ENCODE measurements around the gene ETS1.
A peak's percentile ranks its signal among the peaks of the same experiment; 100 is the strongest.

Gene ETS1

GRCh38 chr11:128467041-128467440 is 120.3 kb downstream of the ETS1 start:
- peak overlapping the region; percentile 32 for H3K27ac ChIP-seq (ENCODE audit: poor library complexity, severe bottlenecking)
- peaks cover 91% of the 10 kb centered on the region for H3K36me3 ChIP-seq (ENCODE audit: low read depth)
- TF ChIP-seq, protein P1, sequence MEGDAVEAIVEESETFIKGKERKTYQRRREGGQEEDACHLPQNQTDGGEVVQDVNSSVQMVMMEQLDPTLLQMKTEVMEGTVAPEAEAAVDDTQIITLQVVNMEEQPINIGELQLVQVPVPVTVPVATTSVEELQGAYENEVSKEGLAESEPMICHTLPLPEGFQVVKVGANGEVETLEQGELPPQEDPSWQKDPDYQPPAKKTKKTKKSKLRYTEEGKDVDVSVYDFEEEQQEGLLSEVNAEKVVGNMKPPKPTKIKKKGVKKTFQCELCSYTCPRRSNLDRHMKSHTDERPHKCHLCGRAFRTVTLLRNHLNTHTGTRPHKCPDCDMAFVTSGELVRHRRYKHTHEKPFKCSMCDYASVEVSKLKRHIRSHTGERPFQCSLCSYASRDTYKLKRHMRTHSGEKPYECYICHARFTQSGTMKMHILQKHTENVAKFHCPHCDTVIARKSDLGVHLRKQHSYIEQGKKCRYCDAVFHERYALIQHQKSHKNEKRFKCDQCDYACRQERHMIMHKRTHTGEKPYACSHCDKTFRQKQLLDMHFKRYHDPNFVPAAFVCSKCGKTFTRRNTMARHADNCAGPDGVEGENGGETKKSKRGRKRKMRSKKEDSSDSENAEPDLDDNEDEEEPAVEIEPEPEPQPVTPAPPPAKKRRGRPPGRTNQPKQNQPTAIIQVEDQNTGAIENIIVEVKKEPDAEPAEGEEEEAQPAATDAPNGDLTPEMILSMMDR (IDR thresholded peaks at IDR 0.05; ENCODE audit: poor library complexity, severe bottlenecking), result no peak
- ATAC-seq (ENCODE audit: low read depth) (no peak), DNase-seq (ENCODE audit: low spot score) (no peak)
- H3K4me3 ChIP-seq (ENCODE audit: severe bottlenecking), result no peak overlapping the region
- H3K9me3 ChIP-seq (ENCODE audit: severe bottlenecking), result no peaks in the 10 kb centered on the region
- no peaks in the 10 kb centered on the region for H3K4me1 ChIP-seq (ENCODE audit: insufficient read depth, poor library complexity, severe bottlenecking)
- H3K27me3 ChIP-seq (ENCODE audit: insufficient read depth, poor library complexity, severe bottlenecking), result no peaks in the 10 kb centered on the region

- Histone ChIP-seq H3K36me3 (ENCODE audit: low read depth) (peaks cover 91% of the 10 kb centered on the region), H3K4me1 (ENCODE audit: insufficient read depth, poor library complexity, severe bottlenecking) (no peaks in the 10 kb centered on the region)
Observed at GRCh38 chr11:128465946-128466705, 121.2 kb downstream of the ETS1 start.

GRCh38 chr11:128465531-128465930 is 121.8 kb downstream of the ETS1 start:
- DNase-seq (ENCODE audit: low spot score), result no peak
- H3K9me3 ChIP-seq (ENCODE audit: severe bottlenecking), result no peaks in the 10 kb centered on the region

More at GRCh38 chr11:128465946-128466705, 121.2 kb downstream of the ETS1 start:
- TF ChIP-seq, protein P1 (IDR thresholded peaks at IDR 0.05; ENCODE audit: poor library complexity, severe bottlenecking), result no peak
- DNase-seq (ENCODE audit: low spot score) (no peak), ATAC-seq (ENCODE audit: low read depth) (no peak)
- Histone ChIP-seq H3K4me3 (ENCODE audit: severe bottlenecking) (no peak overlapping the region), H3K27me3 (ENCODE audit: insufficient read depth, poor library complexity, severe bottlenecking) (no peaks in the 10 kb centered on the region), H3K9me3 (ENCODE audit: severe bottlenecking) (no peaks in the 10 kb centered on the region), H3K27ac (ENCODE audit: poor library complexity, severe bottlenecking) (no peak overlapping the region)

GRCh38 chr11:128464878-128465450 is 122.4 kb downstream of the ETS1 start:
- no peaks in the 10 kb centered on the region for H3K4me1 ChIP-seq (ENCODE audit: insufficient read depth, poor library complexity, severe bottlenecking)
- H3K27me3 ChIP-seq (ENCODE audit: insufficient read depth, poor library complexity, severe bottlenecking), result no peaks in the 10 kb centered on the region
- H3K36me3 ChIP-seq (ENCODE audit: low read depth), result peaks cover 91% of the 10 kb centered on the region
- ATAC-seq (ENCODE audit: low read depth), result no peak
- TF ChIP-seq, protein P1 (IDR thresholded peaks at IDR 0.05; ENCODE audit: poor library complexity, severe bottlenecking), result no peak
- H3K9me3 ChIP-seq (ENCODE audit: severe bottlenecking), result no peaks in the 10 kb centered on the region
- no peak overlapping the region for H3K27ac ChIP-seq (ENCODE audit: poor library complexity, severe bottlenecking)
- H3K4me3 ChIP-seq (ENCODE audit: severe bottlenecking), result no peak overlapping the region
- DNase-seq (ENCODE audit: low spot score), result no peak

More at GRCh38 chr11:128465531-128465930, 121.8 kb downstream of the ETS1 start:
- Histone ChIP-seq H3K36me3 (ENCODE audit: low read depth) (peaks cover 91% of the 10 kb centered on the region), H3K4me3 (ENCODE audit: severe bottlenecking) (no peak overlapping the region), H3K27ac (ENCODE audit: poor library complexity, severe bottlenecking) (no peak overlapping the region), H3K4me1 (ENCODE audit: insufficient read depth, poor library complexity, severe bottlenecking) (no peaks in the 10 kb centered on the region), H3K27me3 (ENCODE audit: insufficient read depth, poor library complexity, severe bottlenecking) (no peaks in the 10 kb centered on the region)
- ATAC-seq (ENCODE audit: low read depth), result no peak
- TF ChIP-seq, protein P1 (IDR thresholded peaks at IDR 0.05; ENCODE audit: poor library complexity, severe bottlenecking), result no peak

DNA sequence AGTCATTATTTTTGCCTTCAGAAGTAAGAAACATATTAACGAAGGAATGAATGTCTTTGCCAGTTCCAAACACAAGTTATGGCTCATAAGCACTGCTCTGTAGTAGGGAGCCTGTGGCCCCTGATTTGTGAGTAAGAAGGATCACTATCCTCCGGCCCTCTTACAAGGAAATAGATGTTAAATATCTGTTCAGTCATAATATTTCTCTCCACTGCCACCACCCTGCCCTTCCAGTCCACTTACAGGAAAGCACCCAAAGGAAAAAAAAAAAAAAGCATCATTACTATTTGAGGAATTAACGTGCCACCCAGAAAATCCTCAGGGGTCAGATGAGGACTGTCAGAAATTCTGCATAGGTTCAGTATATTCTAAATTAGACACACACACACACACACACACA is 123.4 kb downstream of the ETS1 start:
- Histone ChIP-seq H3K27ac (ENCODE audit: poor library complexity, severe bottlenecking) (peak overlapping the region; percentile 0), H3K4me3 (ENCODE audit: severe bottlenecking) (no peak overlapping the region), H3K4me1 (ENCODE audit: insufficient read depth, poor library complexity, severe bottlenecking) (peaks cover 3% of the 10 kb centered on the region), H3K27me3 (ENCODE audit: insufficient read depth, poor library complexity, severe bottlenecking) (no peaks in the 10 kb centered on the region), H3K9me3 (ENCODE audit: severe bottlenecking) (no peaks in the 10 kb centered on the region), H3K36me3 (ENCODE audit: low read depth) (peaks cover 92% of the 10 kb centered on the region)
- no peak for DNase-seq (ENCODE audit: low spot score)
- no peak for ATAC-seq (ENCODE audit: low read depth)
- TF ChIP-seq, protein P1 (IDR thresholded peaks at IDR 0.05; ENCODE audit: poor library complexity, severe bottlenecking), result no peak
